Ascending aorta (tissue), 2 donors: ENCODE measurements around the gene CDC37. TPM values are rescaled to one million over a fixed set of nuclear protein-coding genes. Genes with fewer than 3 reads are reported as not detected.
"Not testable (repeated sequence)": the region's sequence is repeated elsewhere in the genome, so short reads cannot be mapped to it uniquely, and the experiment has no call there.

ENCODE experiments used
- DNase-seq, 2 donors: peaks; one replicate each; pipeline ENCODE4 v3.0.0-alpha.2; 2019; ENCODE audit warnings: low spot score in 2 of 2
- H3K27ac ChIP-seq, 2 donors: fragments of 200-600 bp; sonication (generic); one replicate each; pipeline ENCODE4 v1.5.1; 2016 to 2017; ENCODE audit warnings: mild to moderate bottlenecking in 1 of 2
- H3K27me3 ChIP-seq: fragments of 200-600 bp; sonication (generic); one replicate; pipeline ENCODE4 v1.5.1; 2017
- H3K36me3 ChIP-seq, 2 donors: fragments of 200-600 bp; sonication (generic); one replicate each; pipeline ENCODE4 v1.5.1; 2016
- H3K4me1 ChIP-seq, 2 donors: fragments of 200-600 bp; sonication (generic); one replicate each; pipeline ENCODE4 v1.5.1; 2016 to 2017; ENCODE audit warnings: mild to moderate bottlenecking in 1 of 2
- H3K4me3 ChIP-seq, 2 donors: fragments of 200-600 bp; sonication (generic); one replicate each; pipeline ENCODE4 v1.5.1; 2016 to 2017; ENCODE audit warnings: mild to moderate bottlenecking in 1 of 2
- H3K9me3 ChIP-seq, 2 donors: fragments of 200-600 bp; sonication (generic); one replicate each; pipeline ENCODE4 v1.5.1; 2016
- CTCF ChIP-seq, 3 experiments: fragments of 200-600 bp in 2 of 3; fragments of 450-650 bp in 1 of 3; sonication (generic) in 2 of 3; IDR thresholded peaks; one replicate each; pipeline ENCODE4 v1.5.1; 2016 to 2019; ENCODE audit warnings: antibody characterized with exemption in 3 of 3, mild to moderate bottlenecking in 1 of 3, moderate library complexity in 1 of 3
- intact Hi-C: fragments of 100-400 bp; cut with DNase I; formaldehyde crosslinking; loops from one replicate; pipeline ENCODE4 v1.15.1; 2023
- total RNA-seq: library from RNA; depleted of rRNA; stranded (reverse); fragments of >200 nt; gene quantifications from one replicate; pipeline ENCODE4 v1.1.0, GENCODE V29; 2016

The CDC37 gene
- total RNA-seq, 1 donor from 2014 or later = 183 TPM

GRCh38 chr19:10389863-10390262 is 13.5 kb downstream of the CDC37 start:
- no peaks in the 10 kb centered on the region for H3K27me3 ChIP-seq
- peaks cover 34 to 36% of the 10 kb centered on the region in 2 donors for H3K36me3 ChIP-seq
- DNase-seq = no peak
- TF ChIP-seq CTCF (IDR thresholded peaks at IDR 0.05) = no peak
- intact Hi-C loops = loop anchor here (1.0 kb wide), 1 partner anchor 121 kb away; no protein-coding TSS in a partner anchor
- no peaks in the 10 kb centered on the region for H3K4me1 ChIP-seq
- no peaks in the 10 kb centered on the region for H3K9me3 ChIP-seq
- no peak overlapping the region for H3K27ac ChIP-seq
- no peak overlapping the region for H3K4me3 ChIP-seq

GRCh38 chr19:10388957-10389356 is 14.4 kb downstream of the CDC37 start:
- intact Hi-C loops = loop anchor here (1.0 kb wide), 1 partner anchor 120 kb away; no protein-coding TSS in a partner anchor
- H3K27me3 ChIP-seq = no peaks in the 10 kb centered on the region
- no peak overlapping the region for H3K27ac ChIP-seq
- peak in 1 of 2 donors; percentile 94 for DNase-seq
- peak; percentile 83 to 92 (median 88) for TF ChIP-seq CTCF (IDR thresholded peaks at IDR 0.05)
- H3K4me3 ChIP-seq = no peak overlapping the region
- H3K4me1 ChIP-seq = no peaks in the 10 kb centered on the region
- H3K36me3 ChIP-seq = peaks cover 25 to 27% of the 10 kb centered on the region in 2 donors
- no peaks in the 10 kb centered on the region for H3K9me3 ChIP-seq

- no peaks in the 10 kb centered on the region for H3K36me3 ChIP-seq
- no peak overlapping the region for H3K4me3 ChIP-seq
- H3K4me1 ChIP-seq = peaks cover 0 to 6% of the 10 kb centered on the region in 2 donors
- H3K27me3 ChIP-seq = no peaks in the 10 kb centered on the region
- no peak overlapping the region for H3K27ac ChIP-seq
- intact Hi-C loops = loop anchor here (5.0 kb wide), 2 partner anchors 67 to 132 kb away; partner anchors contain the start of genes FDX2 and MRPL4
- no peaks in the 10 kb centered on the region for H3K9me3 ChIP-seq
- TF ChIP-seq CTCF (IDR thresholded peaks at IDR 0.05) = no peak
- DNase-seq = no peak
Observed at GRCh38 chr19:10384580-10384979, 18.8 kb downstream of the CDC37 start.

- not testable (repeated sequence) for H3K27me3 ChIP-seq, H3K4me3 ChIP-seq, H3K9me3 ChIP-seq, H3K27ac ChIP-seq, H3K36me3 ChIP-seq, DNase-seq
- intact Hi-C loops = loop anchor here (5.0 kb wide), 2 partner anchors 66 to 131 kb away; partner anchors contain the start of genes FDX2 and MRPL4
- H3K4me1 ChIP-seq = peaks cover 0 to 14% of the 10 kb centered on the region in 2 donors
Observed at GRCh38 chr19:10383223-10383499, 20.2 kb downstream of the CDC37 start.

- no peak for TF ChIP-seq CTCF (IDR thresholded peaks at IDR 0.05)
- peak; percentile 96 to 98 for DNase-seq
- Histone ChIP-seq H3K27me3 (no peaks in the 10 kb centered on the region), H3K9me3 (no peaks in the 10 kb centered on the region), H3K4me3 (peak within 1 kb of the TSS; percentile 86 to 98), H3K36me3 (peaks cover 0 to 7% of the 10 kb centered on the region in 2 donors), H3K4me1 (peaks cover 0 to 14% of the 10 kb centered on the region in 2 donors), H3K27ac (peak within 1 kb of the TSS; percentile 66 to 73)
- intact Hi-C loops = loop anchor here (1.0 to 5.0 kb wide), 4 partner anchors 23 to 128 kb away; partner anchors contain the start of genes CDC37, FDX2, MRPL4 and RAVER1
Observed at GRCh38 chr19:10380313-10381102, 22.8 kb downstream of the CDC37 start, which contains the start of gene TYK2. Gene TYK2 (minus strand): TSS chr19:10380572. CDS start chr19:10378406, 2,166 bp downstream.

GRCh38 chr19:10379880-10380312 is 23.4 kb downstream of the CDC37 start:
- TF ChIP-seq CTCF (IDR thresholded peaks at IDR 0.05) = no peak

More at GRCh38 chr19:10379880-10380312, 23.4 kb downstream of the CDC37 start:
- intact Hi-C loops = loop anchor here (1.0 to 5.0 kb wide), 4 partner anchors 23 to 128 kb away; partner anchors contain the start of genes CDC37, FDX2, MRPL4 and RAVER1
- no peak for DNase-seq
- peaks cover 0 to 14% of the 10 kb centered on the region in 2 donors for H3K4me1 ChIP-seq
- H3K4me3 ChIP-seq = peak overlapping the region; percentile 86 to 98
- H3K36me3 ChIP-seq = peaks cover 0 to 13% of the 10 kb centered on the region in 2 donors
- no peaks in the 10 kb centered on the region for H3K27me3 ChIP-seq
- H3K9me3 ChIP-seq = no peaks in the 10 kb centered on the region
- peak overlapping the region; percentile 66 to 73 for H3K27ac ChIP-seq
